Activated B cell treated with CpG ODN at 0.5 μM for 24 hours (primary cell): ENCODE measurements around the gene LPGAT1. TPM values are rescaled to one million over a fixed set of nuclear protein-coding genes. Genes with fewer than 3 reads are reported as not detected.

Experiments
- ATAC-seq: fragments of 200-7000 bp; cut with Tn5 transposase; one replicate; pipeline ENCODE4 v1.10.0; 2021; ENCODE audit warnings: low read depth, mild to moderate bottlenecking, moderate library complexity
- CTCF ChIA-PET: fragments of 350-600 bp; sonication (Branson Sonifier 250); formaldehyde crosslinking; loops from one replicate; lab custom pipeline; 2021; ENCODE audit warnings: antibody characterized with exemption; lab: Charles Lee
- POLR2A ChIA-PET: fragments of 350-600 bp; sonication (Branson Sonifier 250); formaldehyde crosslinking; loops from one replicate; lab custom pipeline; 2021; ENCODE audit warnings: antibody characterized with exemption; lab: Charles Lee
- DNase-seq: peaks from one replicate; pipeline ENCODE4 v3.0.0; 2022
- H3K27ac Mint-ChIP-seq: one replicate; pipeline ENCODE4 v1.8.0; 2020; ENCODE audit warnings: mixed read lengths
- H3K27me3 Mint-ChIP-seq: one replicate; pipeline ENCODE4 v1.8.0; 2021; ENCODE audit warnings: mixed read lengths
- H3K36me3 Mint-ChIP-seq: one replicate; pipeline ENCODE4 v1.8.0; 2021; ENCODE audit warnings: low read depth, mixed read lengths
- H3K4me1 Mint-ChIP-seq: one replicate; pipeline ENCODE4 v1.8.0; 2021; ENCODE audit warnings: mixed read lengths
- H3K4me3 Mint-ChIP-seq: one replicate; pipeline ENCODE4 v1.8.0; 2020; ENCODE audit warnings: mild to moderate bottlenecking, mixed read lengths
- H3K9me3 Mint-ChIP-seq: one replicate; pipeline ENCODE4 v1.8.0; 2020; ENCODE audit warnings: mixed read lengths
- CTCF ChIP-seq: fragments of 200-600 bp; IDR thresholded peaks from one replicate; pipeline ENCODE4 v1.8.0; 2022; ENCODE audit warnings: antibody characterized with exemption, mild to moderate bottlenecking
- intact Hi-C: fragments of 100-400 bp; cut with micrococcal nuclease; formaldehyde crosslinking; loops from one replicate; pipeline ENCODE4 v1.15.1; 2024
- total RNA-seq: library from RNA; stranded (reverse); gene quantifications from 2 replicates; pipeline ENCODE4 v1.2.3, GENCODE V29; 2022

Gene LPGAT1
- total RNA-seq, 1 donor from 2014 or later: 43.6 TPM

- ChIA-PET CTCF (no interaction called here), POLR2A (no interaction called here)
- Mint-ChIP-seq H3K36me3 (peaks cover 43% of the 10 kb centered on the region), H3K27me3 (no peaks in the 10 kb centered on the region), H3K27ac (no peak overlapping the region), H3K9me3 (peaks cover 4% of the 10 kb centered on the region), H3K4me3 (no peak overlapping the region), H3K4me1 (peaks cover 7% of the 10 kb centered on the region)
- no peak for ATAC-seq
- TF ChIP-seq CTCF: no peak
- intact Hi-C loops: no loop called here
- DNase-seq: no peak
Measured at GRCh38 chr1:211812584-211812983, 18.0 kb downstream of the LPGAT1 start.

- Mint-ChIP-seq H3K27me3 (no peaks in the 10 kb centered on the region), H3K4me1 (peaks cover 7% of the 10 kb centered on the region), H3K9me3 (peaks cover 4% of the 10 kb centered on the region), H3K27ac (no peak overlapping the region), H3K4me3 (no peak overlapping the region), H3K36me3 (peaks cover 50% of the 10 kb centered on the region)
- no peak for TF ChIP-seq CTCF
- DNase-seq: no peak
- ATAC-seq: no peak
- POLR2A ChIA-PET: no interaction called here
- intact Hi-C loops: no loop called here
- CTCF ChIA-PET: no interaction called here
Measured at GRCh38 chr1:211811848-211812247, 18.7 kb downstream of the LPGAT1 start.

- DNase-seq: no peak
- intact Hi-C loops: no loop called here
Measured at GRCh38 chr1:211811126-211811525, 19.4 kb downstream of the LPGAT1 start.

GRCh38 chr1:211808475-211808874, 22.1 kb downstream of the LPGAT1 start:
- peaks cover 67% of the 10 kb centered on the region for H3K36me3 Mint-ChIP-seq
- no peak overlapping the region for H3K4me3 Mint-ChIP-seq
- peaks cover 6% of the 10 kb centered on the region for H3K9me3 Mint-ChIP-seq
- DNase-seq (no peak), ATAC-seq (no peak)
- ChIA-PET CTCF (no interaction called here), POLR2A (no interaction called here)
- no peak overlapping the region for H3K27ac Mint-ChIP-seq
- no peak for TF ChIP-seq CTCF
- H3K27me3 Mint-ChIP-seq: no peaks in the 10 kb centered on the region
- intact Hi-C loops: no loop called here
- peaks cover 7% of the 10 kb centered on the region for H3K4me1 Mint-ChIP-seq

More at GRCh38 chr1:211811126-211811525, 19.4 kb downstream of the LPGAT1 start:
- Mint-ChIP-seq H3K27me3 (no peaks in the 10 kb centered on the region), H3K36me3 (peaks cover 53% of the 10 kb centered on the region), H3K27ac (no peak overlapping the region), H3K9me3 (peaks cover 4% of the 10 kb centered on the region), H3K4me1 (peaks cover 7% of the 10 kb centered on the region), H3K4me3 (no peak overlapping the region)
- ChIA-PET CTCF (no interaction called here), POLR2A (no interaction called here)
- no peak for ATAC-seq
- no peak for TF ChIP-seq CTCF

GRCh38 chr1:211804915-211805314, 25.6 kb downstream of the LPGAT1 start:
- POLR2A ChIA-PET: no interaction called here
- H3K27me3 Mint-ChIP-seq: no peaks in the 10 kb centered on the region
- no peak for TF ChIP-seq CTCF
- CTCF ChIA-PET: no interaction called here
- H3K4me1 Mint-ChIP-seq: peaks cover 4% of the 10 kb centered on the region
- H3K4me3 Mint-ChIP-seq: no peak overlapping the region
- intact Hi-C loops: no loop called here
- ATAC-seq (no peak), DNase-seq (no peak)
- H3K9me3 Mint-ChIP-seq: peaks cover 15% of the 10 kb centered on the region
- H3K27ac Mint-ChIP-seq: no peak overlapping the region
- peaks cover 69% of the 10 kb centered on the region for H3K36me3 Mint-ChIP-seq
